ENCODE results near the gene RDH13. TPM values are rescaled to one million over a fixed set of nuclear protein-coding genes. Genes with fewer than 3 reads are reported as not detected.

The RDH13 gene
- total and polyA plus RNA-seq, 2 of the 8 experiments (the other 6 are each of a cell fraction or from before 2014, with no cell fraction given): 15.9 to 31.5 TPM

- H3K4me3 ChIP-seq (ENCODE audit: extremely low read depth in 1 of 4, insufficient read depth in 2 of 4, low read depth in 3 of 4, low read length in 4 of 4): no peak overlapping the region
- no peak overlapping the region for H3K27ac ChIP-seq (ENCODE audit: low read depth, low read length)
- H2BK120ac ChIP-seq (replicated peaks; ENCODE audit: low read depth, low read length): no peak overlapping the region
- no peak overlapping the region for H2BK15ac ChIP-seq (ENCODE audit: low read length)
- no peak overlapping the region for H2AK5ac ChIP-seq (ENCODE audit: low read depth, low read length)
- no peak for DNase-seq (ENCODE audit: low read depth in 1 of 2, low spot score in 2 of 2)
- H2BK20ac ChIP-seq (ENCODE audit: low read length): no peak overlapping the region
- no peak overlapping the region for H2BK5ac ChIP-seq (ENCODE audit: low read depth, low read length)
- peaks cover 15 to 23% of the 10 kb centered on the region in 2 experiments for H4K20me1 ChIP-seq (replicated peaks in 1 of 2; ENCODE audit: control insufficient read depth in 1 of 2, insufficient read depth in 2 of 2, low read length in 2 of 2)
- H3K36me3 ChIP-seq (ENCODE audit: control insufficient read depth in 2 of 4, insufficient read depth in 4 of 4, low read length in 3 of 4): peaks cover 0 to 2% (median 0%) of the 10 kb centered on the region in 4 experiments; a peak in 1 of 8 replicates
- H3K4ac ChIP-seq (replicated peaks; ENCODE audit: insufficient read length, low read depth, low read length): no peak overlapping the region
- no peak overlapping the region for H4K8ac ChIP-seq (ENCODE audit: extremely low read depth, insufficient read depth, low read length)
- FAIRE-seq: no peak
- peaks cover 2 to 4% of the 10 kb centered on the region in 2 experiments; a peak in 2 of 4 replicates for H3K9me3 ChIP-seq (ENCODE audit: insufficient read depth in 2 of 2, low read depth in 1 of 2, low read length in 1 of 2)
- H3K23ac ChIP-seq (ENCODE audit: insufficient read length): no peak overlapping the region
- H3K79me2 ChIP-seq (ENCODE audit: control insufficient read depth in 1 of 2, insufficient read depth in 2 of 2, low read length in 2 of 2): no peaks in the 10 kb centered on the region
- 76% methylated on average over 10 of the region's 10 CpGs; no CpG with 5 or more reads in 1 of the 2 experiments for WGBS, 2 experiments (ENCODE audit: extremely low coverage in 1 of 2, insufficient coverage in 1 of 2, insufficient read length in 1 of 2, insufficient replicate concordance in 2 of 2, low coverage in 1 of 2, low lambda C conversion rate in 2 of 2, missing lambda C conversion rate in 1 of 2)
- no peak overlapping the region for H3K14ac ChIP-seq (ENCODE audit: insufficient read length)
- no peaks in the 10 kb centered on the region for H3K23me2 ChIP-seq (ENCODE audit: low read depth, low read length)
- H4K91ac ChIP-seq (replicated peaks; ENCODE audit: insufficient read length, low read length): no peak overlapping the region
- no peak overlapping the region for H3K9ac ChIP-seq (replicated peaks in 1 of 4; ENCODE audit: extremely low read depth in 1 of 4, low read depth in 3 of 4, low read length in 3 of 4)
- no peak overlapping the region for H2AFZ ChIP-seq (ENCODE audit: low read length)
- ChIA-PET CTCF (ENCODE audit: partially characterized antibody) (interaction anchor here (0.6 to 3.0 kb wide), 4 partner anchors 12 to 1152 kb away, joined by 3 to 16 read pairs (median 4); partner anchors contain the start of gene DNAAF3), POLR2A (ENCODE audit: partially characterized antibody) (interaction anchor here (0.9 kb wide), 1 partner anchor 16 kb away, joined by 3 read pairs; the partner anchor contains the start of gene PPP1R12C)
- peaks cover 3% of the 10 kb centered on the region; the same call in 1 of the 2 replicates for H3K79me1 ChIP-seq (ENCODE audit: low read depth, low read length)
- H3K4me1 ChIP-seq (replicated peaks in 1 of 4; ENCODE audit: control insufficient read depth in 3 of 4, insufficient read depth in 4 of 4, low read length in 3 of 4): peaks cover 0 to 4% (median 1%) of the 10 kb centered on the region in 4 experiments; a peak in 4 of 7 replicates
- no peak overlapping the region for H3K18ac ChIP-seq (ENCODE audit: extremely low read depth, low read length)
- no peak overlapping the region for H3K4me2 ChIP-seq (ENCODE audit: insufficient read depth in 1 of 2, low read depth in 2 of 2, low read length in 2 of 2)
- no peak overlapping the region for H2BK12ac ChIP-seq (ENCODE audit: low read depth, low read length)
- no peak overlapping the region for H4K5ac ChIP-seq (ENCODE audit: insufficient read length, low read depth, low read length)
- H3K27me3 ChIP-seq (replicated peaks in 1 of 4; ENCODE audit: control insufficient read depth in 3 of 4, extremely low read depth in 1 of 4, insufficient read depth in 3 of 4, low read length in 3 of 4): 0 out of 7 replicates have a peak, but pooled peaks cover 0 to 3% (median 0%) of the 10 kb centered on the region in 4 experiments
- H3K56ac ChIP-seq (replicated peaks; ENCODE audit: insufficient read length, low read depth, low read length): no peak overlapping the region
- no peak for TF ChIP-seq KDM1A (IDR thresholded peaks at IDR 0.05; ENCODE audit: borderline replicate concordance, low read length)
- TF ChIP-seq YY1 (IDR thresholded peaks at IDR 0.05; ENCODE audit: low read depth, low read length): no peak
- TF ChIP-seq BCL11A (IDR thresholded peaks at IDR 0.05; ENCODE audit: low read depth in 2 of 2, low read length in 2 of 2): no peak
- no peak for TF ChIP-seq USF2 (IDR thresholded peaks at IDR 0.05; ENCODE audit: low read length)
- TF ChIP-seq CTBP2 (IDR thresholded peaks at IDR 0.05; ENCODE audit: borderline replicate concordance, insufficient read depth, insufficient read length, low read length): no peak
- TF ChIP-seq CHD1 (IDR thresholded peaks at IDR 0.05; ENCODE audit: low read depth, low read length): no peak
- TF ChIP-seq ASH2L (IDR thresholded peaks at IDR 0.05; ENCODE audit: low read length): no peak
Observed at GRCh38 chr19:55101261-55101660, 38.3 kb upstream of the RDH13 start.
